Activated T-cell treated with anti-CD3 and anti-CD28 coated beads for 48 hours (primary cell): ENCODE data around the gene DUSP6.
"Not testable (repeated sequence)": the region's sequence is repeated elsewhere in the genome, so short reads cannot be mapped to it uniquely, and the experiment has no call there.

Experiments used
- DNase-seq: peaks from one replicate; pipeline ENCODE4 v3.0.0-alpha.2; 2020; ENCODE audit warnings: low read depth

DUSP6 gene

GRCh38 chr12:89351489-89352241 is 636 bp downstream of the DUSP6 start:
- peak; percentile 34 for DNase-seq

GRCh38 chr12:89350630-89351488 is 1.4 kb downstream of the DUSP6 start:
- no peak for DNase-seq

GRCh38 chr12:89350260-89350629 is 2.1 kb downstream of the DUSP6 start:
- DNase-seq = no peak

- DNase-seq = no peak
Measured at GRCh38 chr12:89349814-89350213, 2.5 kb downstream of the DUSP6 start.

GRCh38 chr12:89348894-89349699 is 3.2 kb downstream of the DUSP6 start:
- no peak for DNase-seq

GRCh38 chr12:89347325-89347829 is 4.9 kb downstream of the DUSP6 start:
- no peak for DNase-seq

GRCh38 chr12:89346741-89347324 is 5.5 kb downstream of the DUSP6 start:
- no peak for DNase-seq

- DNase-seq = no peak
Measured at GRCh38 chr12:89345830-89346740, 6.2 kb downstream of the DUSP6 start.

- DNase-seq = no peak
Measured at GRCh38 chr12:89345376-89345775, 6.9 kb downstream of the DUSP6 start.

- no peak for DNase-seq
Measured at GRCh38 chr12:89344862-89345202, 7.5 kb downstream of the DUSP6 start.

GRCh38 chr12:89344043-89344861 is 8.0 kb downstream of the DUSP6 start:
- DNase-seq = no peak

GRCh38 chr12:89343127-89343526 is 9.2 kb downstream of the DUSP6 start:
- DNase-seq = no peak

GRCh38 chr12:89340861-89341260 is 11.4 kb downstream of the DUSP6 start:
- no peak for DNase-seq

GRCh38 chr12:89339526-89339925 is 12.8 kb downstream of the DUSP6 start:
- no peak for DNase-seq

- DNase-seq = not testable (repeated sequence)
Measured at GRCh38 chr12:89337136-89337535, 15.2 kb downstream of the DUSP6 start.

- no peak for DNase-seq
Measured at GRCh38 chr12:89335452-89336244, 16.7 kb downstream of the DUSP6 start.

- DNase-seq = no peak
Measured at GRCh38 chr12:89334548-89335169, 17.6 kb downstream of the DUSP6 start.

GRCh38 chr12:89333564-89334252 is 18.6 kb downstream of the DUSP6 start:
- DNase-seq = no peak
